ENCODE data around the gene FKBP10.

- TF ChIP-seq, protein P1, sequence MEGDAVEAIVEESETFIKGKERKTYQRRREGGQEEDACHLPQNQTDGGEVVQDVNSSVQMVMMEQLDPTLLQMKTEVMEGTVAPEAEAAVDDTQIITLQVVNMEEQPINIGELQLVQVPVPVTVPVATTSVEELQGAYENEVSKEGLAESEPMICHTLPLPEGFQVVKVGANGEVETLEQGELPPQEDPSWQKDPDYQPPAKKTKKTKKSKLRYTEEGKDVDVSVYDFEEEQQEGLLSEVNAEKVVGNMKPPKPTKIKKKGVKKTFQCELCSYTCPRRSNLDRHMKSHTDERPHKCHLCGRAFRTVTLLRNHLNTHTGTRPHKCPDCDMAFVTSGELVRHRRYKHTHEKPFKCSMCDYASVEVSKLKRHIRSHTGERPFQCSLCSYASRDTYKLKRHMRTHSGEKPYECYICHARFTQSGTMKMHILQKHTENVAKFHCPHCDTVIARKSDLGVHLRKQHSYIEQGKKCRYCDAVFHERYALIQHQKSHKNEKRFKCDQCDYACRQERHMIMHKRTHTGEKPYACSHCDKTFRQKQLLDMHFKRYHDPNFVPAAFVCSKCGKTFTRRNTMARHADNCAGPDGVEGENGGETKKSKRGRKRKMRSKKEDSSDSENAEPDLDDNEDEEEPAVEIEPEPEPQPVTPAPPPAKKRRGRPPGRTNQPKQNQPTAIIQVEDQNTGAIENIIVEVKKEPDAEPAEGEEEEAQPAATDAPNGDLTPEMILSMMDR (IDR thresholded peaks at IDR 0.05): peak in 1 of 3 donors; percentile 49
- no peak for TF ChIP-seq POLR2A (IDR thresholded peaks at IDR 0.05)
These were observed 1.0 kb upstream of the FKBP10 start, which contains the start of gene P3H4 for GRCh38 chr17:41811549-41812380.

All from lower leg skin (tissue), 3 donors.